HCT116 (cell line): Measurements from ENCODE around the gene DHX30.

Experiments
- CEBPB ChIP-seq: IDR thresholded peaks from 2 replicates; pipeline ENCODE4 v1.6.1; 2012; ENCODE audit warnings: low read depth
- EZH2 ChIP-seq: fragments of 200-600 bp; sonication (generic); IDR thresholded peaks from 2 replicates; pipeline ENCODE4 v1.6.1; 2017; ENCODE audit warnings: antibody characterized with exemption, mixed run types
- TF ChIP-seq, protein P1 (sequence below), 3 experiments: fragments of 200-600 bp in 1 of 3; sonication (generic) in 1 of 3; IDR thresholded peaks in 2 of 3; conservative IDR thresholded peaks in 1 of 3; 2 replicates each; pipeline ENCODE4 v1.5.1; 2012 to 2017; ENCODE audit warnings: low read depth in 2 of 3, low read length in 2 of 3, antibody characterized with exemption in 1 of 3, borderline replicate concordance in 1 of 3, control low read depth in 1 of 3, mild to moderate bottlenecking in 1 of 3, mixed read lengths in 1 of 3, mixed run types in 1 of 3, moderate library complexity in 1 of 3; ENCODE audit not compliant: insufficient read depth in 1 of 3

GRCh38 chr3:47824541-47825473, 21.9 kb downstream of the DHX30 start:
- TF ChIP-seq, protein P1, sequence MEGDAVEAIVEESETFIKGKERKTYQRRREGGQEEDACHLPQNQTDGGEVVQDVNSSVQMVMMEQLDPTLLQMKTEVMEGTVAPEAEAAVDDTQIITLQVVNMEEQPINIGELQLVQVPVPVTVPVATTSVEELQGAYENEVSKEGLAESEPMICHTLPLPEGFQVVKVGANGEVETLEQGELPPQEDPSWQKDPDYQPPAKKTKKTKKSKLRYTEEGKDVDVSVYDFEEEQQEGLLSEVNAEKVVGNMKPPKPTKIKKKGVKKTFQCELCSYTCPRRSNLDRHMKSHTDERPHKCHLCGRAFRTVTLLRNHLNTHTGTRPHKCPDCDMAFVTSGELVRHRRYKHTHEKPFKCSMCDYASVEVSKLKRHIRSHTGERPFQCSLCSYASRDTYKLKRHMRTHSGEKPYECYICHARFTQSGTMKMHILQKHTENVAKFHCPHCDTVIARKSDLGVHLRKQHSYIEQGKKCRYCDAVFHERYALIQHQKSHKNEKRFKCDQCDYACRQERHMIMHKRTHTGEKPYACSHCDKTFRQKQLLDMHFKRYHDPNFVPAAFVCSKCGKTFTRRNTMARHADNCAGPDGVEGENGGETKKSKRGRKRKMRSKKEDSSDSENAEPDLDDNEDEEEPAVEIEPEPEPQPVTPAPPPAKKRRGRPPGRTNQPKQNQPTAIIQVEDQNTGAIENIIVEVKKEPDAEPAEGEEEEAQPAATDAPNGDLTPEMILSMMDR (IDR thresholded peaks at IDR 0.05 in 2 of 3, conservative IDR thresholded peaks at IDR 0.05 in 1 of 3; ENCODE audit: borderline replicate concordance in 1 of 3, insufficient read depth in 1 of 3, low read depth in 2 of 3, low read length in 2 of 3), result peak; percentile 52 to 86 (median 72); a peak in 5 of 6 replicates
- TF ChIP-seq CEBPB (no peak), EZH2 (no peak)
